DND-41 (cell line): Measurements from ENCODE around the gene CCDC69.

Experiments
- EZH2 ChIP-seq: IDR thresholded peaks from 3 replicates; pipeline ENCODE4 v1.6.1; 2012; ENCODE audit warnings: borderline replicate concordance, low read depth, mild to moderate bottlenecking, moderate library complexity, low read length, inconsistent platforms; ENCODE audit not compliant: severe bottlenecking
- TF ChIP-seq, protein P1 (sequence below): IDR thresholded peaks from 2 replicates; pipeline ENCODE4 v1.5.1; 2012; ENCODE audit warnings: borderline replicate concordance, low read length, moderate library complexity, mild to moderate bottlenecking; ENCODE audit not compliant: poor library complexity, severe bottlenecking; ENCODE audit errors: extremely low read depth

GRCh38 chr5:151148583-151148982 lies 75.3 kb downstream of the CCDC69 start:
- TF ChIP-seq, protein P1, sequence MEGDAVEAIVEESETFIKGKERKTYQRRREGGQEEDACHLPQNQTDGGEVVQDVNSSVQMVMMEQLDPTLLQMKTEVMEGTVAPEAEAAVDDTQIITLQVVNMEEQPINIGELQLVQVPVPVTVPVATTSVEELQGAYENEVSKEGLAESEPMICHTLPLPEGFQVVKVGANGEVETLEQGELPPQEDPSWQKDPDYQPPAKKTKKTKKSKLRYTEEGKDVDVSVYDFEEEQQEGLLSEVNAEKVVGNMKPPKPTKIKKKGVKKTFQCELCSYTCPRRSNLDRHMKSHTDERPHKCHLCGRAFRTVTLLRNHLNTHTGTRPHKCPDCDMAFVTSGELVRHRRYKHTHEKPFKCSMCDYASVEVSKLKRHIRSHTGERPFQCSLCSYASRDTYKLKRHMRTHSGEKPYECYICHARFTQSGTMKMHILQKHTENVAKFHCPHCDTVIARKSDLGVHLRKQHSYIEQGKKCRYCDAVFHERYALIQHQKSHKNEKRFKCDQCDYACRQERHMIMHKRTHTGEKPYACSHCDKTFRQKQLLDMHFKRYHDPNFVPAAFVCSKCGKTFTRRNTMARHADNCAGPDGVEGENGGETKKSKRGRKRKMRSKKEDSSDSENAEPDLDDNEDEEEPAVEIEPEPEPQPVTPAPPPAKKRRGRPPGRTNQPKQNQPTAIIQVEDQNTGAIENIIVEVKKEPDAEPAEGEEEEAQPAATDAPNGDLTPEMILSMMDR: no peak
- no peak for TF ChIP-seq EZH2
